ENCODE results near the gene SOCS6.

- TF ChIP-seq POLR2A (IDR thresholded peaks at IDR 0.05) (no peak), CTCF (IDR thresholded peaks at IDR 0.05) (no peak)
Measured at GRCh38 chr18:70359071-70359470, 70.2 kb downstream of the SOCS6 start.

All from breast epithelium (tissue), 3 donors.